ENCODE measurements around the gene CREB5.

The CREB5 gene

DNA sequence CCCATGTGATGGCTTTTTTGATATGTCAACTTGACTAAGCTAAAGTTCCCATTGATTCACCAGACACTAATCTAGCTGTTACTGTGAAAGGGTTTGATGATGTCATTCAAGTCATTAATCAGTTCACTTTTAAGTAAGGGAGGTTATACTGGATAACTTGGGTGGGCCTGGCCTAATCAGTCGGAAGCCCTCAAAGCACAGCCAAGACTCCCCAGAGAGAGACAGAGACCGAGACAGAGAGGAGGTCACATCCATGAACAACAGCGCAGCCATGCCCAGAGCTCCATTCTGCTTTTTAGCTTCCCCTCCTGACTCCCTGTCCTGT, 442.4 kb downstream of the CREB5 start:
- TF ChIP-seq, protein P1, sequence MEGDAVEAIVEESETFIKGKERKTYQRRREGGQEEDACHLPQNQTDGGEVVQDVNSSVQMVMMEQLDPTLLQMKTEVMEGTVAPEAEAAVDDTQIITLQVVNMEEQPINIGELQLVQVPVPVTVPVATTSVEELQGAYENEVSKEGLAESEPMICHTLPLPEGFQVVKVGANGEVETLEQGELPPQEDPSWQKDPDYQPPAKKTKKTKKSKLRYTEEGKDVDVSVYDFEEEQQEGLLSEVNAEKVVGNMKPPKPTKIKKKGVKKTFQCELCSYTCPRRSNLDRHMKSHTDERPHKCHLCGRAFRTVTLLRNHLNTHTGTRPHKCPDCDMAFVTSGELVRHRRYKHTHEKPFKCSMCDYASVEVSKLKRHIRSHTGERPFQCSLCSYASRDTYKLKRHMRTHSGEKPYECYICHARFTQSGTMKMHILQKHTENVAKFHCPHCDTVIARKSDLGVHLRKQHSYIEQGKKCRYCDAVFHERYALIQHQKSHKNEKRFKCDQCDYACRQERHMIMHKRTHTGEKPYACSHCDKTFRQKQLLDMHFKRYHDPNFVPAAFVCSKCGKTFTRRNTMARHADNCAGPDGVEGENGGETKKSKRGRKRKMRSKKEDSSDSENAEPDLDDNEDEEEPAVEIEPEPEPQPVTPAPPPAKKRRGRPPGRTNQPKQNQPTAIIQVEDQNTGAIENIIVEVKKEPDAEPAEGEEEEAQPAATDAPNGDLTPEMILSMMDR (IDR thresholded peaks at IDR 0.05; ENCODE audit: insufficient read depth, missing control alignments) = no peak
- no peak for DNase-seq (ENCODE audit: insufficient read length, low spot score)
- FAIRE-seq = no peak

DNA sequence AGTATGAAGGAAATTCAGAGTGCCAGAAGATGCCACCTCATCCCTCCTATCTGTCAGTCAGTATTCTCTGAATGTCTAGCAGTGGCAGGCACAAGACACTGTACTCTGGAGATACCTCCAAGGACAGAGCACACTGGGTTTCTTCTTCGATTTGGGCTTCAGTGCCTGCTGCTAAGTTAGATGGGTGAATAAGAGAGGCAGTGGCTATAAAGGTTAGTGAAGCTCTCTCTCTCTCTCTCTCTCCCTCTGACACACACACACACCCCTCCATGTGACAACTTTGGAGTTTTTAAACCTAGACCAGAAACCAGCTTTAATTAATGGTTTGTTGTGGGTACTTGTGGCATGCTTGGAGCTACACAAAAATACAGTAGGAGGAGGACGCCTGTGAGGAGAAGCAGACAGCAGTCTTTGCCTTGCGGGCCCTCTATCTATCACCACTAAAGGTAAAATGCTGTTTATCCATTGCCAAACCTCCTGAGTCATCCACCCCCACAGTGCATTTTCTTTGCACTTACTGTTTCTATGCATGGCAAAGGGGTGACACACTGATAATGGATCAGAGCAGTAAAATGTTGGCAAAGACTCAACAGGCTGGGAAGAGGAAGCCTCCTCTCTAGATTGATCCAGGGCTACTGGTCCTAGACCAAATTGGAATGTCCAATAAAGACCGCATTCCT, 443.4 kb downstream of the CREB5 start:
- FAIRE-seq = no peak
- TF ChIP-seq, protein P1 (IDR thresholded peaks at IDR 0.05; ENCODE audit: insufficient read depth, missing control alignments) = no peak
- DNase-seq (ENCODE audit: insufficient read length, low spot score) = no peak

DNA sequence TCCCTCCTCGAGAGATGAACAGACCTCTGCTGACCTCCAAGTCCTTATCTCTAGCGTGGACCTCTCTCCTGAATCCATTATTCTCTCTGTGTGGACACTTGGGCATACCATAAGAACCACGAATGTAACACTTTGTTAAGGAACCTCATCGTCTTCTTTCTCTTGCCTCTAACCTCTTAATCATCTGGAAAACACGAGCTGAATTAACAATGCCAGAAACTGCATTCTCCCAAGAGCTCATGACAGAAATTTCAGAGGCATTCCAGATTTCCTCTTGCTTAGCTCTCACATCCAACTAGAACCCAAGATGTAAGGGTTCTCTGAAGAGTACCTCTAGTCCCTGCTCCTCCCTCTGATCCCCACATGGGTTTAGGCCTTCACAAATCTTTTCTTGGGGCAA, 444.3 kb downstream of the CREB5 start:
- DNase-seq (ENCODE audit: insufficient read length, low spot score) (no peak), FAIRE-seq (no peak)
- TF ChIP-seq, protein P1 (IDR thresholded peaks at IDR 0.05; ENCODE audit: insufficient read depth, missing control alignments) = no peak

DNA sequence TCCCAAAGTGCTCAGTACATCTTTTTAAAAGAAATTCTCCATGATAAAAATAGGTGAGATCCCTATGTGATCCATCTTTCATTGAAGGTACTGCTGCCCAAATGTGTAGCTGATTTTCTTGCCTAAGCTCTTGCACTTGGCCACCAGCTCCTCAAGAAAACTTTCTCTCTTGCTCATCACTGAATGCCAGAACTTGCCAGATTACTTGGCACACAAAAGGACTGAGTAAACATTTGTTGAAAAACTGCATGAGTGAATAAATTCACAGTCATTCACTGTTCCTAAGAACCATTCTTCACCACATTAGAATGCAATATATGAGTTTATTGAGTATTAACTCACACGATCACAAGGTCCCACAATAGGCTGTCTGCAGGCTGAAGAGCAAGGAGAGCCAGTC, 445.9 kb downstream of the CREB5 start:
- FAIRE-seq = no peak

DNA sequence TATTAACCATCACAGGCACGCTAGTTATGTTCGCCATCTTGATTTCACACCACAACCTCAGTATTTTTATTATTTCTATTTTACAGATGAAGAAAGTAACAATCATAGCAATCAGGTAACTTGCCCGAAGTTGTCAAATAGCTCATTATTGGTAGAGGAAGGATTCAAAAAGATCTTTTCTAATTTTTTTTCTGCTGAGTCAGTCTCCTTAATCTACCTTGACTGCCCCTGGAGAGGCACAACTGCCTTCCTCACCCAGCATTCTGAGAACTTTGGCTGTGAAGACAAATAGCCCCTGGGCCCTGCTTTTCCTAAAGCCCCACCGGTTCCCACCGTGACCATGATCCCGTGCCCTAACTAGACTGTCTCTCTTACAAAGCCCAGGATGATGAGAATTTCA, 446.6 kb downstream of the CREB5 start:
- DNase-seq (ENCODE audit: insufficient read length, low spot score) (no peak), FAIRE-seq (no peak)
- TF ChIP-seq, protein P1 (IDR thresholded peaks at IDR 0.05; ENCODE audit: insufficient read depth, missing control alignments) = no peak

More for the DNA sequence above, 445.9 kb downstream of the CREB5 start:
- TF ChIP-seq, protein P1 (IDR thresholded peaks at IDR 0.05; ENCODE audit: insufficient read depth, missing control alignments) = no peak
- no peak for DNase-seq (ENCODE audit: insufficient read length, low spot score)

DNA sequence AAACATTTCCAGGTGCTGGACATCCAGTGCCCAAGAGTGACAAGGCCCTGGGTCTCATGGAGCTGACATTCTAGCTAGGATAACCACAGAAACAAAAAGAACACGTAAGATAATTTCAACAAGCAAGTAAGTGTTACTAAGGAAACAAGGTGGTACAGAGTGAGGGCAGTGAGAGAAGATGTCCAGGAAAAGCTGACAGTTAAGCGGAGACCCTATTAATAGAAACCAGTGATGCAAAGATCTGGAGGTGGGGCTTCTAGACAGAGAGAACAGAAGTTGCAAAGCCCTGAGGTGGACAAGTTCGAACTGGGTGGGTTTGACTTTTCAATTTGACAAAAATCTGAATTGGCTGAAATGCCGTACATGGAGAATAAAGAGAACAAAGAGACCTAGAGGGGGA, 449.5 kb downstream of the CREB5 start:
- DNase-seq (ENCODE audit: insufficient read length, low spot score) (no peak), FAIRE-seq (no peak)
- TF ChIP-seq, protein P1 (IDR thresholded peaks at IDR 0.05; ENCODE audit: insufficient read depth, missing control alignments) = no peak

DNA sequence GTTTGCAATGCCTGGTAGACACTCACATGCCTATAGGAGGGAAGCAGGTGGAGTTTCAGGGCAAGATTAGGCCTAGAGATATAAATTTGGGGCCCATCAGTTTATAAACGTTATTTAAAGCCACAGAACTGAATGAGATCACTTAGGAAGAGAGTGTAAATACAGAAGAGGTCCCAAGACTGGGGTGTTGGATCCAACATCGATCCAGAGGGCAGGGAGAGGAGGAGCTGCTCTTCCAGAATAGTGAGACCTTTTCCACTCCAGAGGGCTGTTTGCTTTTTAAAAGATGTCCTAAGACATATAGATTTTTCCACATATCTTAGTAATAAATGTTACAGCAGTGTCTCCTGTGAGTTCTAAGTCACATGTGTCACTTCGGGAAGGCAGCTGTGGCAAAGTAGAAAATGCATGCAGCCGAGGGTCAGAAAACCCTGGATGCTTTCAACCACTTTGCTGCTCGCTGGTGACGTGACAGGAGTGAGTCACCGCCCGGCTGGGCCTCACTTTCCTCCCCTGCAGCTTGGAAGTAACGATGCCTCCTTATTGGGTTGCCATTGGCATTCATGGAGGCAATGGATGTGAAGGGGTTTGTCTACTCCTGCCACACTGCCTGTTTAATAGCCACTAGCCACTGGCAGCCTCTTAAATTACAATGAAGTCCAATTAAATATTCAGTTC, 450.4 kb downstream of the CREB5 start:
- no peak for FAIRE-seq
- TF ChIP-seq, protein P1 (IDR thresholded peaks at IDR 0.05; ENCODE audit: insufficient read depth, missing control alignments) = no peak
- no peak for DNase-seq (ENCODE audit: insufficient read length, low spot score)

Data from D721Med (cell line).